MV-4-11 (cell line): ENCODE measurements around the gene FCN3.

ENCODE experiments used
- DNase-seq: peaks from one replicate; lab custom pipeline; 2025; lab: John Stamatoyannopoulos, UW

The FCN3 gene

DNA sequence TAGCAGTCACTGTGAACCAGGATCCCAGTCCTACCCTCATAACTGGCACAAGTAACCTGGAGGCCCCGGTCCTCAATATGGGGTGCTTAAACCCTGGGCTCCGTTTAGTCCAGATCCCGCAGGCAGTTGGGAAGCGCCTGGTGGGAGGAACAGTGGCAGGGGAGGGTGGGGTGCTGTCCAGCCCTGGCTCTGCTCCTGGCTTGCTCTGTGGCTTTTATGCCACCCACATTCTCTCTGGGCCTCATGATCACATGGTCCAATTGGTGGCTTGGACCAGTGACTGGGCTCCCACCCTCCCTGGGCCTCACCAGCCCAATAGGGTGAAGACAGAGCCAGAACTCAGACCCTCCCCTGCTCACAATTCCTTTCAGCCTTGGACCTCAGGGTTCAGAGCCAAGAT, 5.6 kb upstream of the FCN3 start:
- DNase-seq, result no peak

DNA sequence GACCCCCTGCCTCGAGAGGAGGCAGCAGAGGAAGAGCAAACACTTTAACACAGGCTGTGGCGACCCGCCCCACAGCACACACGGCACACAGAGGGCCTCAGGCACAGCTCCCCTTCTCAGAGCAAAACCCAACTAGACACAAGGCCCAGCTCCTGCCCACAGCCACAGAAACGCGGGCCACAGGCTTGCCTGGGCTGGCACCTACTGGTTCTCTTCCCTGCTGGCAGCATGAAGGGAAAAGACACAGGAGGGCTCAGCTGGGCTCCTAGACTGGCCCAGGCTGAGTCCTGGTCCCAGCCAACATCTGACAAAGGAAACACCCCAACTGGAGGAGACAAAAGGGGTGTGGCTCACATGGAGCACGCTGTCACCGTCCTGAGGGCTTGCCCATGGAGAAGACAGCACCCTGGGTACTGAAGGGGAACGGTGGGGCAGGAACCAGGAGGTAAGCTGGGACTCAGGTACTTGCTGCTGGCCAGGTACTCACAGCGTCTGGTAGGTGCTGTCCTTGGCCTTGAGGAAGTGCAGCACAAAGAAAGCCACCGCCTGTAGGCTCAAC, 5.0 kb upstream of the FCN3 start:
- DNase-seq, result no peak

DNA sequence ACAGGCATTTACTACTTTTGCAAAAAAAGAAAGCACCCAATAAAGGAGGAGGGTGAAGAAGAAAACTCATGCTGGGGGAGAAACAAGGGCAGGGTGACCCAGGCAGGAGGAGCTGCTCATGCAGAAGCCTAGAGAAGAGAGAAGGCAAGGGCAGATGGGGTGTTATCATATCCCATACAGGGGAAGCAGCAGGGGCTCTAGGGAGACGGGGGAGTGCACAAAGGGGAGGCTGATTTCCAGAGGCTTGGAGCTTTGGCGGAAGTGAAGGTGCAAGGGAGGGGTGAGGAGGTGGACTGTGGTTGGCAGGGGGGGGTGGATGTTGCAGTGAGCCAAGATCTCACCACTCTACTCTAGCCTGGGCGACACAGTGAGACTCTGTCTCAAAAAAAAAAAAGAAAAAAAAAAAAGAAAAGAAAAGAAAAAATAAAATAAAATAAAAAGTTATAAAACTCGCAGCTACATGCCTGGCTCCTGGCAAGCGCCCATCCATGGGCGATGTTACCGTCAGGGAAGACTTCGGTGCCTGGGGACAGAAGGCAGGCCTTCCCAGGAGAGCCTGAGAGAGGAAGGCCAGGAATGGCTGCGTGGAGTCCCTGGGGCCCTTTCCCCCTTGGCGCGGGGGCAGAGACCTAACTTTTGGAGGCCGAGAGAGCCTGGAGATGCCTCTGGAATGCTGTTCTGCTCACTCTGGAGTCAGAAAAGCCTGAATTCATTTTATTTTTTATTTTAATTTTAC, 3.3 kb upstream of the FCN3 start:
- no peak for DNase-seq

DNA sequence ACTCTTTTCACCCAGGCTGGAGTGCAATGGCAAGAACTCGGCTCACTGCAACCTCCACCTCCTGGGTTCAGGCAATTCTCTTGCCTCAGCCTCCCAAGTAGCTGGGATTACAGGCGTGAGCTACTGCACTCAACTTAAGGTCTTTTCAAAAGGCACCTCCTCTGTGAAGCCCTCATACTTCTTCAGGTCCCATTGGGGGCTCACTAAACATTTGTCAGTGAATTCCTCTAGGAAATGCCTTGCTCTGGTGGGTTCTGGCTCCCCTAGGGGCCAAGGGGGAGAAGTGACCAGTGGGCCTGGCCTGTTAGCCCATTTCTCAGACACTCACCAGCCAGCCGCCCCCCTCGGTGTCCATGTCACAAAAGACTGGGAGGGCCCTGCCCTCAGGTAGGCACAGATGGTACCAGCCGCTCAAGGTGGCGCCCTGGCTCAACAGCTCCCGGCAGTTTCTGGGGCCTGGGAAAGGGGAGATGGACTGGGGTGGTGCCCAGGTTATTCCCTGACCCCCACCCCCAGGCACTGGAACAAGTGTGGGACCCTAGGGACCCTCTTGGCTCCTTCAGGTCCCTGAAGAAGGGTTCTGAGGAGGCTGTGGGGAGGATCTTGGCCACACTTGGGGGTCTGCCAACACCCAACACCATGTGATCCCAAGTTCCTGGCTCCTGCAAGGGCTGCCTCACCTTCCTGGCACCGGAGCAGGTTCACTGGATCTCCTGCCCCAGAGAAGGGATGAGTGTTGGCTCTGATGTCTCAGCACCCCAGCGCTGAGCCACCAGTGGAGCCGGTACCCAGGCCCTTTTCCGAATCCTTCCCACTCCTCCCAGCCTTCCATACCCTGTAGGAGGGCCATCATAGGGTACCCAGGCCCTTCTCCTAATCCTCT, 1.6 kb downstream of the FCN3 start:
- DNase-seq, result no peak

GRCh38 chr1:27372022-27372807, 2.4 kb downstream of the FCN3 start:
- DNase-seq, result no peak

DNA sequence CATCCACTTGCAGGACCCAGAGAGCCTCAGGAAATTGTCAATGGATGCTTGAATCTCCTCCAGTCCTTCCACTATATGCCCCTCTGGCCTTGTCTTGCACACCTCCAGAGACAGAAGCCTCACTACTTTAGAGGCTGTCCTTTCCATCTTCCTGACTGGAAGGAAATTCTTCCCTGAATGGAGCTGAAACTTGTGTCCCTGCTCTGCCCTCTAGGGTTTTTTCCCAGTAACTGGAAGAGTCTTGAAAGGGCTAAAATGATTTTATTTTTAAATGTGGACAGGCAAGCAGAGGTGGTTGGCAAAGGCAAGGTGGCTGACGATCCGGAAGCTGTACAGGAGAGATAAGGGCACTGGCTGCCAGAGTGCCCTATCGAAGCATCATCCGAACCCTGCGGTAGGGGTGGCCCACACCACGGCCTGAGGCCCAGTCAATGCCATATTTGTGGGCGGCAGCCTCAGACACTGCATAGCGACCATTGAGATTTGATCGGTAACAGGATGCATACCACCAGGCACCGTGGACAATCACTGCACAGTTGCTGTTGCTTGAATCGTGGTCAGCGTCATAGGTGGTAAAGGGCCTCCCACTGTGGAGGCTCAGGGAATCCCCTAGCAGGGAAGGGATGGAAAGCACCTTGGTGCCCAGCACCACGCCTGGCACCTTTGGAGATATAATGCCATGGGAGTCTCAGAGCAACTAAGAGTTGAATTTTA, 5.6 kb downstream of the FCN3 start:
- no peak for DNase-seq

GRCh38 chr1:27367160-27367650, 7.4 kb downstream of the FCN3 start:
- DNase-seq, result no peak

DNA sequence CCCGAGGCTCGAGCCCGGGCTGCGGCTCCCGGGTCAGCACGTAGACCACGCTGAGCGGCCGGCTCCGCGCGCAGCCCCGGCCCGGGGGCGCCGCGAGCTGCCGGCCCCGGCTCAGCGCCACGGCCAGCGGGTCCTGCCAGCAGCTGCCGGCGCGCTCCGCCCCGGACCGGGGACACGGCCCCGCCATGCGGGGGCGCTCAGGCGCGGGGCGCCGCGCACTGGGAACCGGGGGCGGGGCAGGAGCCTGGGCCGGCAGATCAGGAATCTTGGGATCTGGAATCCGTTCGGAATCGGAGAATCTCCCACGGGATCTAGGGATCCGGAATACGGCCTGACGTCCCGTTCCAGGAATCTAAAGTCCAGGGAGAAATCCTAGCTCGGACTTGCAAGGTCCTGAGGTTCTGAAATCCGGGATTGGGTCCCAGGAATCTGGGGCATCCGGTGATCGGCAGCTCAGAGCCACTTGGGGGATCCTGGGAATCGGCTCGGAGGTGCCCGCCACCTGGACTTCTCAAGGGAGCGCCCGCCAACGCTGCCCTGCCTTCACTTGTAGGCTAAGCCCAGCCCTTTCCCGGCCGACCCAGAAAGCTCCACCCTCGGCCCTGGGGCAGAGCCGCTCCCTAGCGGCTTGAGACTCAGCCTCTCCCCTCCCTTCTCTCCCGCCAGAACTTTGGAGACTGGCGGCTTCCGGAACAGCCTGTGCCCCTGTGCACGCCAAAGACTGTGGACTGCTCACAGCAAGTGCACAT, 8.0 kb downstream of the FCN3 start, which contains the start of gene MAP3K6:
TSS of gene MAP3K6 (minus strand) at position 551 of the 749 bp plus-strand sequence. CDS start at position 187, 364 bp downstream.
- DNase-seq, result peak; percentile 68

- peak; percentile 31 for DNase-seq
Measured at GRCh38 chr1:27366113-27366410, 8.6 kb downstream of the FCN3 start.

- DNase-seq, result peak; percentile 67
Measured at GRCh38 chr1:27365372-27366112, 9.1 kb downstream of the FCN3 start.

DNA sequence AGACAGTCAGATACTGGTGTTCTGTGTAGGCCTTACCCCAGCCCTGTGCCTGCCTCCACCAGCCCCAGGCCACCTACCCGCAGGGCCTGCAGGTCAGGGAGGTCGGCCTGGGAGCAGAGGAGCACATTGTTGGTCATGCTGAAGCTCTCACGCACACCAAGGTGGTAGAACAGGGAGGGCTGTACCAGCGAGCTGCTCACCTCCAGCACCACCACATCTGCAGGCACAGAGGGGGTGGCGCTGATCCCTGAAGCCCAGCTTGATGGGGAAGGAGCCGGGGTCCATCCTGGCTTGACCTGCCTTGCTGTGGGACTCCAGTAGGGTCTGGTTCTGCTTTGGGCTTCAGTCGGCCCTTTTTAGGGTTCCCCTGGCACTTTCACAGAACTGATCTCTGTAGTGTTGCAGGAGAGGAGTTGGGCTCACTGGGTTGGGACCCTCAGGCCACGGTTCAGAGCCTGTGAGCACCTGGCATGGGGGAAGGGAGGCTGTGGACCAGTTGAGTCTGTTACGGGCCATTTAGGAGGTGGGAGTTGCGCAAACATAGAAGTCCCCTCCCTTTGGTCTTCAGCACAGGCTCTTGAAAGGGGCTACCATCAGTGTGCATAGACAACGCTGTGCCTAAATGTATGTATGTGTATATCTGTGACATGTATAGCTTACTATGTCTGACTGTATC, 9.8 kb downstream of the FCN3 start:
- DNase-seq, result no peak

DNA sequence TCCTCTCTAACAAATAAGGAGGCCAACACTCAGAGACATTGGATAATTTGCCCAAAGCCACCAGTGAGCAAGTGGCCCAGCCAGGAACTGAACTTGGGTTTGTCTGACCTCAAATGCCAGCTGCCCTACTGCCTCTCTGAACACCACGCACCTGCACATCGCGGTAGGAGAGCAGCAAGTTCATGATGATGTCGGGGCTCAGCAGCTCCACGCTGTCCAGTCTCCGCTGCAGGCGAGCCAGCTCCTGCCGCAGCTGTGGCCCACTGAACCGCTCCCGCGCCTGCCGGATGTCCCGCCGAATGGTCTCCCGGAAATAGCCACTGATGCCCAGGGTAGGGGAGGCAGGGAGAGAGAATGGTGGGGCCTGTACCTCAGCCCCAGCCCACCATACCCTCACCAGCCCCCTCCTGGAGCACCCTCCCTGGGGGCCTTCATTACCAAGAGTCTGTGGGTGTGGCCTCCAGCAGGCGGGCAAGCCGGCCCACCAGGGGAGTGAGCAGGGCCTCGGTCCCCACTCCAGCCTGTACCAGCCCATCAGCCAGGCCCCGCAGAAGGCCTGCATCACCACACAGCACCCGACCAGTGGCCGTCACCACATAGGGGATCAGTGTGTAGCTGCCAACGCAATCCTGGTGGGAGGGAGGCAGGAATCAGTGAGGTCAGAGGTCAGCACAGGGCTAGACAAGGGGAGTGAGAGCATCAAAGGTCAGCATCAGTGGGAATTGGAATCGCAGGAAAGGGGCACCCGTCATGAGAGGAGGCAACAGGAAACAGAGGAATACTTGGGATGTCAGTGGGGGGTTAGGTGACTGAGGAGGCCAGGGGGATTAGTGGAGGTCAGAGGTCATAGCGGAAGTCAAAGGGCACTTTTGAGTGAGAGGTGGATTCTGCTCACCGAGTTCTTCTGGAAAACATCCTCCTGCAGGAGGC, 10.6 kb downstream of the FCN3 start:
- no peak for DNase-seq

DNA sequence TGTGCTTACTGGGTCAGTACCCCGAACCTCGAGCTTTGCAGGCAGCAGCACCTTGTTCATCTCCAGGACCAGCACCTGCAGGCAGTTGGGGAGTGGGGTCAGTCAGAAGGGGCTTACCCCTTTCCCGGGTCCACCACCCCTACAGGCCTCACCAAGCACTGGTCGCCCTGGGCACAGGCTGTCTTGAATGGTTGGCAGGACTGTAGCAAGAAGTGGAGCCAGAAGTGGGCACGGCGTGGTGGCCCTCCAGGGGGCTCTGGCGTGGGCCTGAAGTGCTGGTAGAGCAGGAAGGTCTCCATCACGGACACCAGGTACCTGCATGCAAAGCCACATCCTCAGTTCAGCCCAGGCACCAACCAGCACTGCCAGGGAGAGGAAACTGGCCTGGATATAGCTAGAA, 13.1 kb downstream of the FCN3 start:
- DNase-seq, result no peak

- no peak for DNase-seq
Measured at GRCh38 chr1:27361044-27361402, 13.6 kb downstream of the FCN3 start.

DNA sequence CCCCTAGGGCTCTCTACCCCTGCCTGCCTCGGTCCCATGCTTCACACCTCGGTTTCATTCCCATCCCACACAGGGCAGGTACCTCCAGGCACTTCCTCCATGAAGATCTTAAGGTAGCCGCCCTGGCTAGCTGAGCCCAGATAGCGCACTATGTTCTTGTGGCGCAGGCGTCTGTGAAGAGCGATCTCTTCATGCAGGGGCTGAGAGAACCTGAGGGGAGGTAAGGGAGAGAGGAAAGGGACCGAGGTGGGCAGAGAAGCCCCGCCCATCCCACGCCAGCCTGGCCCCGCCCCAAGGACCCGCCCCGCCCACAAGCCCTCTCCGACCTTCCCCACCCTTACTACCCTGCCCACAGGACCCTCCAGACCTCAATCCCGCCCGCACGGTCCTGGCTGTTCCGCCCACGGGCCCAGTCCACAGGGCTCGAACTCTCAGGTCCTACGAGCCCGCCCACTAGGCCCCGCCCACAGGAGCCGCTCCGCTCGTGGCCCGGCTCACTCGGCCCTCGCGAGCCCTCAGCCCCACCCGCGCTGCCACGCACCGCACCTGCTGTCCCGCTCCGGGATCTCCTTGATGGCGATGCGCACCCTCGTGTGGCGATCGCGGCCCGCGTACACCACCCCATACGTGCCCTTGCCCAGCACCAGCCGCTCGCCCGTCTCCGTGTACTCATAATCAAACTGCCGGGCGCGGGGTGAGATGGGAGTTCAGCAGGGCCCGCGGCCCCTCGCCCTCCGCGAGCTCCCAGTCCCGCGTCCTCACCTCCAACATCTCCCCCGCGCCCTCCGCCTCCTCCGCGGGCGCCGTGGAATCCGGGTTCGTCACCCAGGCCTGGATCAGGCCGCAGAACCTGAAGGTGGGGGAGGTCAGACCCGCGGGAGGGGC, 14.2 kb downstream of the FCN3 start:
- DNase-seq, result peak; percentile 10

- DNase-seq, result no peak
Measured at GRCh38 chr1:27359822-27360158, 14.8 kb downstream of the FCN3 start.

GRCh38 chr1:27358928-27359313, 15.7 kb downstream of the FCN3 start:
- no peak for DNase-seq
